ENCODE results near the gene FAM89B.

- TF ChIP-seq CTCF (IDR thresholded peaks at IDR 0.05) (no peak), POLR2AphosphoS5 (IDR thresholded peaks at IDR 0.05) (peak; percentile 51 to 54)
These were observed 3.4 kb downstream of the FAM89B start, which contains the start of gene EHBP1L1 for GRCh38 chr11:65575568-65576231.
